Hematopoietic multipotent progenitor cell treated with erythropoietin and hydrocortisone succinate and interleukin-3 and kit ligand, for 17 days (in vitro differentiated cells): ENCODE measurements around the gene ALDOA.

Source experiments
- DNase-seq: peaks from one replicate; pipeline ENCODE4 v3.0.0-alpha.2; 2015; ENCODE audit warnings: low spot score

ALDOA gene

GRCh38 chr16:30041841-30042240 lies 23.7 kb upstream of the ALDOA start:
- peak; percentile 40 for DNase-seq

- no peak for DNase-seq
These were observed 19.4 kb upstream of the ALDOA start for GRCh38 chr16:30046178-30046577.

GRCh38 chr16:30046588-30046987 lies 19.0 kb upstream of the ALDOA start:
- no peak for DNase-seq

GRCh38 chr16:30049871-30050270 lies 15.7 kb upstream of the ALDOA start:
- DNase-seq = no peak

- no peak for DNase-seq
These were observed 14.0 kb upstream of the ALDOA start for GRCh38 chr16:30051518-30051917.

GRCh38 chr16:30052671-30053372 lies 12.7 kb upstream of the ALDOA start:
- DNase-seq = peak; percentile 84

- DNase-seq = no peak
These were observed 12.1 kb upstream of the ALDOA start for GRCh38 chr16:30053376-30054015.

GRCh38 chr16:30054451-30054850 lies 11.1 kb upstream of the ALDOA start:
- DNase-seq = no peak

GRCh38 chr16:30054959-30055553 lies 10.5 kb upstream of the ALDOA start:
- peak; percentile 37 for DNase-seq

GRCh38 chr16:30060346-30060745 lies 5.2 kb upstream of the ALDOA start:
- no peak for DNase-seq

- no peak for DNase-seq
These were observed 4.6 kb upstream of the ALDOA start for GRCh38 chr16:30060836-30061554.

- no peak for DNase-seq
These were observed 2.2 kb upstream of the ALDOA start for GRCh38 chr16:30063278-30063892.

GRCh38 chr16:30063893-30064728 lies 1.4 kb upstream of the ALDOA start:
- peak; percentile 40 for DNase-seq

GRCh38 chr16:30064729-30065101 lies 845 bp upstream of the ALDOA start:
- no peak for DNase-seq

- peak; percentile 64 for DNase-seq
These were observed 592 bp downstream of the ALDOA start for GRCh38 chr16:30065943-30066760.

- no peak for DNase-seq
These were observed 1.4 kb downstream of the ALDOA start for GRCh38 chr16:30066761-30067583.

GRCh38 chr16:30067584-30067916 lies 2.0 kb downstream of the ALDOA start:
- no peak for DNase-seq

- DNase-seq = no peak
These were observed 2.8 kb downstream of the ALDOA start for GRCh38 chr16:30068333-30068732.

GRCh38 chr16:30068750-30069610 lies 3.4 kb downstream of the ALDOA start:
- peak; percentile 63 for DNase-seq
